HepG2 (cell line): Measurements from ENCODE around the gene COL13A1. TPM values are rescaled to one million over a fixed set of nuclear protein-coding genes. Genes with fewer than 3 reads are reported as not detected.

Source experiments
- ATAC-seq: fragments of 200-7000 bp; cut with Tn5 transposase; 3 replicates; pipeline ENCODE4 v1.9.1; 2020; ENCODE audit warnings: mild to moderate bottlenecking, moderate library complexity
- BruUV-seq: library from RNA; stranded (reverse); fragments of 400-500 nt; replicated peaks from 2 replicates; lab custom pipeline; 2021; lab: Mats Ljungman, UMichigan
- CTCF ChIA-PET: fragments of 300-600 bp; formaldehyde crosslinking; extraction: SDS; loops from one replicate; lab custom pipeline; 2021; ENCODE audit warnings: low total read pairs, inconsistent platforms, low intra/inter-chr PET ratio; lab: Yijun Ruan, JAX
- POLR2A ChIA-PET: fragments of 350-600 bp; sonication (Branson Sonifier 250); formaldehyde crosslinking; loops from one replicate; lab custom pipeline; 2020; ENCODE audit warnings: antibody characterized with exemption, inconsistent platforms; lab: Yijun Ruan, JAX
- DNase-seq: peaks from one replicate; pipeline ENCODE4 v3.0.0-alpha.2; 2015; ENCODE audit warnings: low spot score
- FAIRE-seq: peaks from 3 replicates; lab custom pipeline; 2011; peaks lifted over from hg19 to GRCh38; lab: Jason Lieb, UNC
- H2AFZ ChIP-seq: one replicate; pipeline ENCODE4 v1.6.1; 2011; ENCODE audit warnings: low read length, inconsistent platforms
- H3K27ac ChIP-seq: fragments of 300-600 bp; 3 replicates; pipeline ENCODE4 v1.8.0; 2011; ENCODE audit warnings: mixed run types, mild to moderate bottlenecking, mixed read lengths, low read length, inconsistent platforms; ENCODE audit not compliant: insufficient read depth; ENCODE audit errors: extremely low read length
- H3K27me3 ChIP-seq, 2 experiments: fragments of 200-600 bp in 1 of 2; 2 replicates in 1 of 2; 3 replicates in 1 of 2; pipeline versions ENCODE4 v1.6.0 to v1.8.0; 2011; ENCODE audit warnings: low read length in 2 of 2, mild to moderate bottlenecking in 2 of 2, moderate library complexity in 2 of 2, inconsistent platforms in 1 of 2; ENCODE audit not compliant: insufficient read depth in 2 of 2, control insufficient read depth in 1 of 2
- H3K36me3 ChIP-seq, 2 experiments: fragments of 200-600 bp in 1 of 2; replicated peaks in 1 of 2; 2 replicates in 1 of 2; 3 replicates in 1 of 2; pipeline versions ENCODE4 v1.5.1 to v1.8.0; 2011; ENCODE audit warnings: low read length in 2 of 2, inconsistent platforms in 1 of 2; ENCODE audit not compliant: insufficient read depth in 2 of 2, control insufficient read depth in 1 of 2
- H3K4me1 ChIP-seq: 2 replicates; pipeline ENCODE4 v1.5.1; 2012; ENCODE audit warnings: low read length, inconsistent platforms; ENCODE audit not compliant: insufficient read depth
- H3K4me2 ChIP-seq: 2 replicates; pipeline ENCODE4 v1.6.0; 2011; ENCODE audit warnings: low read depth, low read length, inconsistent platforms
- H3K4me3 ChIP-seq, 3 experiments: fragments of 200-600 bp in 1 of 3; sonication (generic), shearing (Covaris generic) in 1 of 3; replicated peaks in 1 of 3; 2 replicates each; pipeline ENCODE4 v1.5.1; 2011 to 2016; ENCODE audit warnings: low read length in 3 of 3, inconsistent platforms in 2 of 3, low read depth in 2 of 3, mild to moderate bottlenecking in 2 of 3, control low read depth in 1 of 3, mixed read lengths in 1 of 3; ENCODE audit not compliant: insufficient read depth in 1 of 3
- H3K79me2 ChIP-seq: one replicate; pipeline ENCODE4 v1.6.1; 2011; ENCODE audit warnings: low read length, inconsistent platforms; ENCODE audit not compliant: insufficient read depth
- H3K9ac ChIP-seq: 2 replicates; pipeline ENCODE4 v1.6.0; 2011; ENCODE audit warnings: mild to moderate bottlenecking, low read depth, low read length, inconsistent platforms; ENCODE audit not compliant: insufficient read depth
- H3K9me3 ChIP-seq: 2 replicates; pipeline ENCODE4 v1.5.1; 2012; ENCODE audit warnings: mild to moderate bottlenecking, low read length
- H4K20me1 ChIP-seq: 2 replicates; pipeline ENCODE4 v1.6.0; 2011; ENCODE audit warnings: inconsistent platforms, mild to moderate bottlenecking, low read length, moderate library complexity; ENCODE audit not compliant: insufficient read depth
- AKAP8 ChIP-seq: sonication (generic); formaldehyde crosslinking; IDR thresholded peaks from 2 replicates; pipeline ENCODE4 v1.5.1; 2020; ENCODE audit warnings: mild to moderate bottlenecking, missing genetic modification reagents
- DRAP1 ChIP-seq: IDR thresholded peaks from 2 replicates; pipeline ENCODE4 v1.6.1; 2016; ENCODE audit warnings: missing genetic modification reagents, missing compliant biosample characterization
- NFATC3 ChIP-seq: sonication (generic); formaldehyde crosslinking; IDR thresholded peaks from 2 replicates; pipeline ENCODE4 v1.5.1; 2020; ENCODE audit warnings: mild to moderate bottlenecking, missing genetic modification reagents
- PAWR ChIP-seq: sonication (generic); formaldehyde crosslinking; IDR thresholded peaks from 2 replicates; pipeline ENCODE4 v1.4.0; 2020; ENCODE audit warnings: missing genetic modification reagents, mild to moderate bottlenecking, borderline replicate concordance
- SP4 ChIP-seq: sonication (generic); formaldehyde crosslinking; IDR thresholded peaks from 2 replicates; pipeline ENCODE4 v1.8.1; 2023; ENCODE audit warnings: mild to moderate bottlenecking, missing genetic modification reagents
- TERF1 ChIP-seq: sonication (generic); formaldehyde crosslinking; IDR thresholded peaks from 2 replicates; pipeline ENCODE4 v1.8.0; 2022; ENCODE audit warnings: mild to moderate bottlenecking, missing genetic modification reagents, moderate library complexity
- TIGD3 ChIP-seq: sonication (generic); formaldehyde crosslinking; IDR thresholded peaks from 2 replicates; pipeline ENCODE4 v1.5.1; 2020; ENCODE audit warnings: mild to moderate bottlenecking, missing genetic modification reagents, borderline replicate concordance
- ZBTB7B ChIP-seq: sonication (generic); formaldehyde crosslinking; IDR thresholded peaks from 2 replicates; pipeline ENCODE4 v1.4.0; 2020; ENCODE audit warnings: missing genetic modification reagents
- ZNF24 ChIP-seq: fragments of 450-650 bp; IDR thresholded peaks from 2 replicates; pipeline ENCODE4 v1.6.1; 2017; ENCODE audit warnings: antibody characterized with exemption, mild to moderate bottlenecking
- ZNF749 ChIP-seq: sonication (generic); formaldehyde crosslinking; IDR thresholded peaks from 2 replicates; pipeline ENCODE4 v1.8.0; 2022; ENCODE audit warnings: mild to moderate bottlenecking, missing genetic modification reagents, moderate library complexity, borderline replicate concordance
- ZNF770 ChIP-seq: sonication (generic); formaldehyde crosslinking; IDR thresholded peaks from 2 replicates; pipeline ENCODE4 v1.5.0; 2020; ENCODE audit warnings: mild to moderate bottlenecking, missing genetic modification reagents
- WGBS: methylation state at CpG from one replicate; pipeline ENCODE4 v1.1.6; 2017; ENCODE audit warnings: low lambda C conversion rate; 5-methylcytosine and 5-hydroxymethylcytosine counted together
- in situ Hi-C: cut with HindIII; loops from 2 replicates; pipeline ENCODE4 v1.10.0; 2017; ENCODE audit warnings: low pct_unique_long_range_greater_than_20kb; ENCODE audit not compliant: extremely low pct_ligation_motif_present
- intact Hi-C: fragments of 100-400 bp; cut with micrococcal nuclease; formaldehyde crosslinking; loops from one replicate; pipeline ENCODE4 v1.10.0; 2022; ENCODE audit not compliant: unreplicated experiment
- polyA plus RNA-seq, 8 experiments: library from polyadenylated mRNA; depleted of rRNA in 3 of 8; stranded (reverse) in 7 of 8; unstranded in 1 of 8; fragments of >200 nt; fragmentation: Illumina TruSeq in 4 of 8; extraction: Trizol in 4 of 8; gene quantifications; 2 replicates each; pipeline versions ENCODE4 v1.2.1 to v1.2.3, GENCODE V29; 2011 to 2016; ENCODE audit warnings: low read depth in 4 of 8, missing spikeins in 1 of 8, mixed read lengths in 1 of 8; ENCODE audit not compliant: insufficient read depth in 1 of 8
- total RNA-seq, 5 experiments: library from RNA; depleted of rRNA; stranded (reverse); fragments of >200 nt; fragmentation: Illumina TruSeq; extraction: Trizol; gene quantifications; 2 replicates each; pipeline ENCODE4 v1.2.3, GENCODE V29; 2016; ENCODE audit warnings: low read depth in 1 of 5

The COL13A1 gene
- total and polyA plus RNA-seq, 2 of the 13 experiments (the other 11 are each of a cell fraction or from before 2014, with no cell fraction given), result 0.07 TPM; not detected in 1

GRCh38 chr10:69868821-69869220 lies 67.1 kb downstream of the COL13A1 start (continued):
- TF ChIP-seq TERF1 (CRISPR knock-in tag) (no peak), ZNF749 (CRISPR knock-in tag) (no peak), SP4 (no peak), TIGD3 (no peak), NFATC3 (CRISPR knock-in tag) (no peak), ZNF24 (no peak)
- TF ChIP-seq, all 625 proteins: peak for 0

GRCh38 chr10:69869291-69869961 lies 67.7 kb downstream of the COL13A1 start:
- no peak for DNase-seq
- TF ChIP-seq ZNF770 (no peak), AKAP8 (no peak), PAWR (no peak), ZBTB7B (CRISPR knock-in tag) (no peak), DRAP1 (CRISPR knock-in tag) (no peak)
- ChIA-PET POLR2A (no interaction called here), CTCF (no interaction called here)
- no peak for FAIRE-seq
- H4K20me1 ChIP-seq, result no peaks in the 10 kb centered on the region
- H2AFZ ChIP-seq, result no peak overlapping the region
- H3K36me3 ChIP-seq, result no peaks in the 10 kb centered on the region
- no peak for ATAC-seq
- H3K9me3 ChIP-seq, result no peaks in the 10 kb centered on the region
- H3K27me3 ChIP-seq, result peaks cover 0 to 73% of the 10 kb centered on the region in 2 experiments; a peak in 3 of 5 replicates
- H3K4me2 ChIP-seq, result no peak overlapping the region
- in situ Hi-C loops, result no loop called here
- H3K4me3 ChIP-seq, result no peak overlapping the region
- intact Hi-C loops, result no loop called here
- WGBS, result 0% methylated on average over 2 of the region's 3 CpGs
- no peaks in the 10 kb centered on the region for H3K4me1 ChIP-seq
- H3K79me2 ChIP-seq, result no peaks in the 10 kb centered on the region
- H3K27ac ChIP-seq, result no peak overlapping the region
- BruUV-seq, result no TSS peak
- no peak overlapping the region for H3K9ac ChIP-seq
